AG04450 (cell line): ENCODE measurements around the gene WNT7A. TPM values are rescaled to one million over a fixed set of nuclear protein-coding genes. Genes with fewer than 3 reads are reported as not detected.

Experiments
- CTCF ChIA-PET: fragments of 300-600, 350-600 bp; formaldehyde crosslinking; extraction: SDS; loops from one replicate; lab custom pipeline; 2022; ENCODE audit warnings: antibody characterized with exemption, inconsistent platforms; lab: Charles Lee
- POLR2A ChIA-PET: fragments of 350-600 bp; formaldehyde crosslinking; extraction: SDS; loops from one replicate; lab custom pipeline; 2021; ENCODE audit warnings: antibody characterized with exemption, inconsistent platforms; lab: Yijun Ruan, JAX
- DNase-seq: peaks from one replicate; pipeline ENCODE4 v3.0.0-alpha.2; 2011; ENCODE audit warnings: low read depth, low spot score
- H3K27ac ChIP-seq: one replicate; pipeline ENCODE4 v1.5.1; 2012; ENCODE audit warnings: low read depth, low read length, control low read depth
- H3K27me3 ChIP-seq: one replicate; pipeline ENCODE4 v1.6.0; 2012; ENCODE audit warnings: low read length; ENCODE audit not compliant: control insufficient read depth, insufficient read depth
- H3K4me3 ChIP-seq: 2 replicates; pipeline ENCODE4 v1.5.1; 2011; ENCODE audit warnings: mild to moderate bottlenecking, low read depth, low read length, control low read depth
- H3K9me3 ChIP-seq: 2 replicates; pipeline ENCODE4 v1.5.1; 2012; ENCODE audit warnings: low read length; ENCODE audit not compliant: control insufficient read depth, insufficient read depth
- polyA plus RNA-seq: library from polyadenylated mRNA; depleted of rRNA; stranded (reverse); fragments of >200 nt; gene quantifications from 2 replicates; pipeline ENCODE4 v1.2.3, GENCODE V29; 2011
- TF ChIP-seq, protein P1 (sequence below): IDR thresholded peaks from 2 replicates; pipeline ENCODE4 v1.5.1; 2011; ENCODE audit warnings: low read depth, low read length, control low read depth, inconsistent platforms

Gene WNT7A
- polyA plus RNA-seq, 1 experiment = not detected

DNA sequence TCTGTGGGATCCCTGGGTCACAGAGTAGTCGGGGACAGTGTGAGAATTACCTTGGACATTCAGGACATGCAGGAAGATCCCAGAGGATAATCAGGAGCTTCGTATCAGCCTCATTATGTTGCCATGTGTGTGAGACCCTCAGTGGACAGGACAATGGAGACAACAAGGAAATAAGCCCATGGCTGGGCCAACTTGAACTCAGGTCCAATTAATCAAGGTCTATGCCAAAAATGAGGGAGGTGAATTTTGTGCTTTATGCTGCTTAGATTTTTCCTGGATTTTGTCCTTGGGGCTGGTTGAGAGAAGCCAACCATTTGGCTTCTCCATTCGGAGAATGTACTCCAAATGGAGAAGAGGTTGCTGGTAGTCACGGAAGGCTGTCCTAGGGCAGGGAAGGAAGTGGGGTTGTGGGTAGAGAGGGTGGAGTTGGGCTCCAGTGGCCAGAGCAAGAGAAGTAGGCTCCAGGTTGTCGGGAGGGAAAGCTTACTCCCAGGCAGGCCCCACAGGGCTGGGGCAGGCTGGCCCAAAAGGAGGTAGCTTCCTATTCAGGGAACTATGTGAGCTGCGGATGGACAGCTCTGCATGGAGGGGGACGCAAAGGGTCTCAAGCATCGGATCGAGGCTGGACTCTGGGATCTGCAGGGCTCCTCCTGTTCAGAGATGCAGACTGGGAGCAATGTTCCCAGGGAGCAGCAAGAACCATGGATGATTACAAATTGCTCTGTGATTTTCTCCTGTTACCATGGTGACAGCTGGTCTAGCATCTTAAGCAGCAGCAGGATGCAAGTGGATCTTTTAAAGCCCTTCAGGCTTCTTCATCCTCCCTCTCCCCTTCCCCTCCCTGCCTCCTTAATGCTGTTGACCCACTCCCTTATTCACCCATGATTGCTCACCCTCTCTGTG, 91.1 kb downstream of the WNT7A start:
- POLR2A ChIA-PET = no interaction called here
- Histone ChIP-seq H3K4me3 (no peak overlapping the region), H3K27me3 (peaks cover 3% of the 10 kb centered on the region), H3K27ac (no peak overlapping the region), H3K9me3 (peaks cover 8% of the 10 kb centered on the region; the same call in 1 of the 2 replicates)
- no peak for DNase-seq
- TF ChIP-seq, protein P1, sequence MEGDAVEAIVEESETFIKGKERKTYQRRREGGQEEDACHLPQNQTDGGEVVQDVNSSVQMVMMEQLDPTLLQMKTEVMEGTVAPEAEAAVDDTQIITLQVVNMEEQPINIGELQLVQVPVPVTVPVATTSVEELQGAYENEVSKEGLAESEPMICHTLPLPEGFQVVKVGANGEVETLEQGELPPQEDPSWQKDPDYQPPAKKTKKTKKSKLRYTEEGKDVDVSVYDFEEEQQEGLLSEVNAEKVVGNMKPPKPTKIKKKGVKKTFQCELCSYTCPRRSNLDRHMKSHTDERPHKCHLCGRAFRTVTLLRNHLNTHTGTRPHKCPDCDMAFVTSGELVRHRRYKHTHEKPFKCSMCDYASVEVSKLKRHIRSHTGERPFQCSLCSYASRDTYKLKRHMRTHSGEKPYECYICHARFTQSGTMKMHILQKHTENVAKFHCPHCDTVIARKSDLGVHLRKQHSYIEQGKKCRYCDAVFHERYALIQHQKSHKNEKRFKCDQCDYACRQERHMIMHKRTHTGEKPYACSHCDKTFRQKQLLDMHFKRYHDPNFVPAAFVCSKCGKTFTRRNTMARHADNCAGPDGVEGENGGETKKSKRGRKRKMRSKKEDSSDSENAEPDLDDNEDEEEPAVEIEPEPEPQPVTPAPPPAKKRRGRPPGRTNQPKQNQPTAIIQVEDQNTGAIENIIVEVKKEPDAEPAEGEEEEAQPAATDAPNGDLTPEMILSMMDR = no peak
- CTCF ChIA-PET = no interaction called here

DNA sequence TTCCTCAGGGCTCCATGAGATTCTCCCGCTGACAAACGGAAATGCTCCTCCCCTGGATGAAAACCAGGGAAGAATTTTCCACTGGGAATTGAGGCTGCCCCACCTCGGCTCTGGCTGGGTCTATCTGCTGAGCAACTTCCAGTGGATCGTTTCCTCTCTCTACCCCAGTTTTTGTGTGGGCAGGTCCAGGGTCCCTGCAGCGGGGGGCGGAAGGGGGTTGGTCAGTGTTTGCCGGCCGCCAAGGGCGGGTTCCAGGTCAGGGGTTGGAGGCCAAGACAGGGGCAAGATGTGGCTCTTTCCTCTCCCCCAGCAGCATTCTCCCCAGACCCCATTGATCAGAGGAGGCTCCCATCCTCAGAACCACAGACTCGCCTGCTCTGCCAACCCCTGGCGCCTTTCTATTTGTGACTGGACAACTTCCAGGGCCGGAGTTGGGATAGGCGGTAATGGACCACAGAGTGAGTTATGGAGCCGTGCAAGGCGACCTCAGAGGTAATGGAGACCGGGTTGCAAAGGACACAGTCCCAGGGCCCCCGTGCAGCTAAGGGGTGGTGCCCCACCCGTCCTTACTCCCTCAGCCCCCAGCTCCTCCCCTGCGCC, 92.2 kb downstream of the WNT7A start:
- no peaks in the 10 kb centered on the region; the same call in 1 of the 2 replicates for H3K9me3 ChIP-seq
- CTCF ChIA-PET = no interaction called here
- H3K4me3 ChIP-seq = no peak overlapping the region
- TF ChIP-seq, protein P1 = no peak
- no peak overlapping the region for H3K27ac ChIP-seq
- peaks cover 3% of the 10 kb centered on the region for H3K27me3 ChIP-seq
- POLR2A ChIA-PET = no interaction called here
- DNase-seq = no peak

DNA sequence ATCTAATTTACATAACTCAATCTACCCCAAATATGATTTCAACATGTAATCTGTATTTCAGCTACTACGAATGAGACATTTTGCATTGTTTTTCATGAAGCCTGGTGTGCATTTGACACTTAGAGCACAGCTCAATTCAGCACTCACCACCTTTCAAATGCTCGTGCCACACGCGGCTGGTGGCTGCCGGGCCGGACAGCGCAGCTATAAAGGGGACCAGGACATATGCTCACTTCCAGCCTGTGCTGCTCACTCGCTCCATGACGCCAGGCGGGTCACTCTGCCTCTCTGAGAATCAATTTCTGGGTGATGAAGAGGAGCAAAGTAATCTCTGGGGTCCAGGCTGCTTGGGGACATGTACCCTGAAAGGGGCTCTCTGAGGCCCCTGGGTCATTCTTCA, 93.1 kb downstream of the WNT7A start:
- H3K27ac ChIP-seq = no peak overlapping the region
- H3K9me3 ChIP-seq = no peaks in the 10 kb centered on the region; the same call in 1 of the 2 replicates
- no peak for DNase-seq
- H3K27me3 ChIP-seq = peaks cover 3% of the 10 kb centered on the region
- TF ChIP-seq, protein P1 = no peak
- H3K4me3 ChIP-seq = no peak overlapping the region
- CTCF ChIA-PET = no interaction called here
- POLR2A ChIA-PET = no interaction called here

DNA sequence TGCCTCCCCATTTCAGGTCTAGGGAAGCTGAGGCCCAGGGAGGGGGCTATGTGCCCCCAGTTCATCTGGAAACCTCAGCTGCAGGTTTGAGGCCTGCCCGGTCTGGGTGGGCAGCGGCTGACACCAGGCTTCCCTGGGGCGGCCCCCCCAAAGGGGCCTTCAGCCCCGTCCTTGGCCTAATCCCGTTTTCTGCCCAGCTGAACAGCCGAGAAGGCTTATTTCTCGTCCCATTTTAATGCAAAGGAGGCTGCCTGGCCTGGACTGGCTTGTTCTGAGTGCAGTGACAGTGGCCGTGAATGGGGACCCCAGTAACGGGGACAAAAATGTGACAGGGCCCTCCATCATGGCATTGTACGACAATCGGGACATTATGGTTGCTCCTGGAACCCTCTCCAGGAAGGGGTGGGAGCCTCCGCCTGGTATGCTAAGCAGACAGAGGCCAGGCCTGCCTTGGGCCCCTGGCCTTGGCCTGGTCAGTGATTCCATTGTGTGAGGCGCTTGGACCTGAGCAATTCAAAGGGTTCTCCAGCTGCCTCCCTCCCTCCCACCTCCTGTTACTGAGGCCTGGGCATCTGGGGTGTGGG, 93.9 kb downstream of the WNT7A start:
- POLR2A ChIA-PET = no interaction called here
- CTCF ChIA-PET = no interaction called here
- Histone ChIP-seq H3K4me3 (no peak overlapping the region), H3K27me3 (no peaks in the 10 kb centered on the region), H3K27ac (no peak overlapping the region), H3K9me3 (no peaks in the 10 kb centered on the region)
- no peak for DNase-seq
- TF ChIP-seq, protein P1 = no peak

DNA sequence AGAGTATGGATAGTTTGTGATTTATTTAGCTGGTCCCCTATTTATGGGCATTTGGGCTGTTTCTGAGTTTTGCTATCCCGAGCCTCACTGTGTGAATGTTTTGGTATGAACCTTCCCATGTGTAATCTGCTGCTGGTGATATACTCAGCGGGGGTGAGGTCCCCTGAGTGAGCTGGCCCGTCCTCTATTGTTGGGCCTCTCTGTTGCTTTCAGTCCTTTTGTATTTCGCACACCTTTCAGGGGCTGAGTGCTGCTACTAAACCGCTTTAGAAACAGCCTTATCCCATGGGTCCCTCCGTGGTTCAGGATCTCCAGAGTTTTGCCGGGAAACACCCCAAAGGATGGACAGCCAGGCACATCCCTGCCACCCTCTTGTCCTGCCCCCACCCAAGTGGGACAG, 94.5 kb downstream of the WNT7A start:
- TF ChIP-seq, protein P1 = no peak
- Histone ChIP-seq H3K4me3 (no peak overlapping the region), H3K27ac (no peak overlapping the region), H3K27me3 (no peaks in the 10 kb centered on the region), H3K9me3 (no peaks in the 10 kb centered on the region)
- no peak for DNase-seq
- ChIA-PET CTCF (no interaction called here), POLR2A (no interaction called here)
